HAP-1 (cell line): ENCODE results near the gene BCR.
A peak's percentile ranks its signal among the peaks of the same experiment; 100 is the strongest.

Source experiments
- DNase-seq, 2 experiments: peaks; one replicate each; pipeline ENCODE4 v3.0.0-alpha.2; 2016 to 2020; ENCODE audit warnings: low spot score in 2 of 2
- H3K27me3 ChIP-seq: fragments of 250-450 bp; sonication (Bioruptor Pico); 2 replicates; pipeline ENCODE4 v1.5.1; 2020; ENCODE audit warnings: low read depth, mild to moderate bottlenecking, moderate library complexity
- H3K36me3 ChIP-seq: fragments of 250-450 bp; sonication (Bioruptor Pico); replicated peaks from 2 replicates; pipeline ENCODE4 v1.5.1; 2020; ENCODE audit warnings: mild to moderate bottlenecking
- H3K4me1 ChIP-seq: fragments of 250-450 bp; sonication (Bioruptor Pico); 2 replicates; pipeline ENCODE4 v1.5.1; 2020; ENCODE audit warnings: mild to moderate bottlenecking
- H3K4me3 ChIP-seq: fragments of 250-450 bp; sonication (Bioruptor Pico); 2 replicates; pipeline ENCODE4 v1.5.1; 2020; ENCODE audit warnings: mild to moderate bottlenecking, moderate library complexity
- H3K9me3 ChIP-seq: fragments of 250-450 bp; sonication (Bioruptor Pico); 2 replicates; pipeline ENCODE4 v1.5.1; 2020; ENCODE audit warnings: mild to moderate bottlenecking, moderate library complexity
- in situ Hi-C: fragments of 300-500 bp; cut with MboI; formaldehyde crosslinking; loops from 3 replicates; pipeline ENCODE4 v1.14.3; 2020; ENCODE audit warnings: low sequenced_read_pairs, inconsistent platforms, mixed read lengths

The BCR gene

DNA sequence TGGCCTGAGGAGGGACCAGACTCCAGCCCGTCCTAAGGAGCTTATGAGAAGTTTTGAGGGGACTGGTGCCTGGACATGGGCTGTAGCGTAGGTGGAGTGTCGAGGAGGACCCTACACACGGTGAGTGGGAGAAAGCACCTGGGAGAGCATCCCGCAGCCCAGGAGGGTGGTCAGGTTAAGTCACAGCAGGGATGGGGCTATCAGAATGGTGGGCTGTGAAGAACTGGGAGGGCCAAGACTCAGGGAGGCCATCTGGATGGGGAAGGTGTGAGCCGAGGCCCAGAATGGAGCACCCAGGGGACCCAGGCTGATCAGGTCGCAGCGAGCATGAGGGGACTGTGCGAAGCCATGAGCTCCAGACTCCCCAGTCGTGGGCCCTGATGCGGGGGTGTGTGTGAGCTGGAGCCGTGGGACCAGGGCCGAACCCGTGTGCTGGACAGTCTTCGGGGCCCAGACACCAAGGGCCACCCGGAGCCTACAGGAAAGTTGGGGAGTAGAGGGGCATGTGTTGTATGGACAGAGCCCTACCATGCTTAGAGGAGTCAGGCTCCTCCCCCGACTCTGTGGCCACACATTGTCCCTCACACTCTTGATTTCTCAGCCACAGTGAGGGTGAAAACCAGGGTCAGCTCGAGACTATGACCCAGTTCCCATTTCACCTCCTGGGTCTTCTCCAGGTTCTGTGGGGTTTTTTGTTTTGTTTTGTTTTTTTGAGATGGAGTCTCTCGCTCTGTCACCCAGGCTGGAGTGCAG, 54.3 kb downstream of the BCR start:
- Histone ChIP-seq H3K4me3 (no peak overlapping the region), H3K36me3 (no peaks in the 10 kb centered on the region), H3K4me1 (no peaks in the 10 kb centered on the region), H3K27me3 (no peaks in the 10 kb centered on the region), H3K9me3 (no peaks in the 10 kb centered on the region)
- in situ Hi-C loops: no loop called here
- DNase-seq: no peak

- in situ Hi-C loops: no loop called here
- H3K4me1 ChIP-seq: no peaks in the 10 kb centered on the region
Observed at GRCh38 chr22:23235425-23235824, 55.1 kb downstream of the BCR start.

DNA sequence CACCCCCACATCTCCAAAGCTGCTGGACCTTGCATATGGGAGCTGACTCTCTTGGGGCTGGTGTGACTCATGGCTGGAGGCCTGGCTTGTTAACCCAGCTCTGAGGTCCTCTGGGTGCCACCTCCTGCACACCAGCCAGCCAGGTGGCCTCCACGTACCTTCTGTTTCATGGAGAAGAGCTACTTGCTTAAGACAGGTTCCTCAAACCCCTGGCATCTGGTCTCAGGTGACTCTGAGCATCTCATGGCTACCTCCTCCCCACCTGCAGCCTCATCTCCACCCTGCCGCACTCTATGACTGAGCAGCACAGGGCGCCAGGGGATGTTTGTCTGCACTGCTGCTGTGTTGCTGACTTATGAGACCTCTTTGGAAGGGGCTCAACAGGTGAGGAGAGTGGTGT, 55.7 kb downstream of the BCR start:
- H3K36me3 ChIP-seq: no peaks in the 10 kb centered on the region
- no peaks in the 10 kb centered on the region for H3K27me3 ChIP-seq
- no peak for DNase-seq
- no peaks in the 10 kb centered on the region for H3K9me3 ChIP-seq
- no peak overlapping the region for H3K4me3 ChIP-seq
- in situ Hi-C loops: no loop called here
- H3K4me1 ChIP-seq: no peaks in the 10 kb centered on the region

More at GRCh38 chr22:23235425-23235824, 55.1 kb downstream of the BCR start:
- H3K4me3 ChIP-seq: no peak overlapping the region
- no peak for DNase-seq
- H3K9me3 ChIP-seq: no peaks in the 10 kb centered on the region
- no peaks in the 10 kb centered on the region for H3K27me3 ChIP-seq
- no peaks in the 10 kb centered on the region for H3K36me3 ChIP-seq

- in situ Hi-C loops: no loop called here
- Histone ChIP-seq H3K4me1 (no peaks in the 10 kb centered on the region), H3K4me3 (no peak overlapping the region), H3K36me3 (no peaks in the 10 kb centered on the region), H3K9me3 (no peaks in the 10 kb centered on the region), H3K27me3 (no peaks in the 10 kb centered on the region)
- DNase-seq: no peak
Observed at GRCh38 chr22:23236440-23237184, 56.3 kb downstream of the BCR start.

GRCh38 chr22:23237201-23237798, 57.0 kb downstream of the BCR start:
- H3K4me3 ChIP-seq: no peak overlapping the region
- DNase-seq: no peak
- no peaks in the 10 kb centered on the region for H3K27me3 ChIP-seq
- no peaks in the 10 kb centered on the region for H3K9me3 ChIP-seq
- in situ Hi-C loops: no loop called here
- H3K36me3 ChIP-seq: no peaks in the 10 kb centered on the region
- H3K4me1 ChIP-seq: peaks cover 5% of the 10 kb centered on the region

GRCh38 chr22:23237841-23238240, 57.5 kb downstream of the BCR start:
- no peak for DNase-seq
- no peaks in the 10 kb centered on the region for H3K9me3 ChIP-seq
- H3K4me3 ChIP-seq: no peak overlapping the region
- no peaks in the 10 kb centered on the region for H3K27me3 ChIP-seq
- H3K4me1 ChIP-seq: peaks cover 11% of the 10 kb centered on the region
- in situ Hi-C loops: no loop called here
- no peaks in the 10 kb centered on the region for H3K36me3 ChIP-seq

GRCh38 chr22:23238707-23239106, 58.4 kb downstream of the BCR start:
- no peak for DNase-seq
- H3K4me3 ChIP-seq: no peak overlapping the region
- H3K4me1 ChIP-seq: peaks cover 17% of the 10 kb centered on the region
- no peaks in the 10 kb centered on the region for H3K27me3 ChIP-seq
- H3K36me3 ChIP-seq: no peaks in the 10 kb centered on the region
- in situ Hi-C loops: no loop called here
- no peaks in the 10 kb centered on the region for H3K9me3 ChIP-seq

- Histone ChIP-seq H3K4me1 (peaks cover 17% of the 10 kb centered on the region), H3K9me3 (no peaks in the 10 kb centered on the region), H3K4me3 (no peak overlapping the region), H3K27me3 (no peaks in the 10 kb centered on the region), H3K36me3 (no peaks in the 10 kb centered on the region)
- no peak for DNase-seq
- in situ Hi-C loops: no loop called here
Observed at GRCh38 chr22:23239429-23239828, 59.1 kb downstream of the BCR start.

GRCh38 chr22:23240639-23241389, 60.5 kb downstream of the BCR start:
- H3K4me1 ChIP-seq: peaks cover 17% of the 10 kb centered on the region
- in situ Hi-C loops: no loop called here
- H3K4me3 ChIP-seq: no peak overlapping the region

GRCh38 chr22:23241562-23242472, 61.5 kb downstream of the BCR start:
- no peaks in the 10 kb centered on the region for H3K36me3 ChIP-seq
- DNase-seq: no peak
- H3K4me1 ChIP-seq: peaks cover 17% of the 10 kb centered on the region
- no peaks in the 10 kb centered on the region for H3K9me3 ChIP-seq
- no peaks in the 10 kb centered on the region for H3K27me3 ChIP-seq
- in situ Hi-C loops: no loop called here
- no peak overlapping the region for H3K4me3 ChIP-seq

More at GRCh38 chr22:23240639-23241389, 60.5 kb downstream of the BCR start:
- H3K9me3 ChIP-seq: no peaks in the 10 kb centered on the region
- no peaks in the 10 kb centered on the region for H3K36me3 ChIP-seq
- DNase-seq: peak in 1 of 2 experiments; percentile 16
- no peaks in the 10 kb centered on the region for H3K27me3 ChIP-seq

DNA sequence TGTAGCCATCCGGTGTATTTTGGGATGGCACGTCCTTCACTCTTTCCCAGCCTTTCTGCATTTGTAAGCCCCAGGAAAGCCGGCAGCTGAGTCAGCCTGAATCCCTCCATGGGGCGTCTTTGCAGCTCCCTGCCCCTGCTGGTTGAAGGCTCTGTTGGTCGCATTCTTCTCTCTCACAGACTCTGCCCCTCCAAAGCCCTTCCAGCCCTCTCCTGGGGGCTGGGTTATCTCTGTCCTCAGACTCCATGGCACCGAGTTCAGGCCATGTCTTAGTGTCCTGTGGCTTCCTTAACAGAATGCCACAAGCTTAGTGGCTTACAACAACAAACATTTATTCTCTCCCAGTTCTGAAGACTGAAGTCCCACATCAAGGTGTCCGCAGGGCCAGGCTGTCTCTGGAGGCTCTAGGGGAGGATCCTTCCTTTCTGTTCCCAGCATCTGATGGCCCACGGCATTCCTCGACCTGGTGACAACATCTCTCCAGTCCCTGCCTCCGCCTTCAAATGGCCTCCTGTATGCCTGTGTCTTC, 62.2 kb downstream of the BCR start:
- Histone ChIP-seq H3K27me3 (no peaks in the 10 kb centered on the region), H3K36me3 (no peaks in the 10 kb centered on the region), H3K4me1 (peaks cover 17% of the 10 kb centered on the region), H3K9me3 (no peaks in the 10 kb centered on the region), H3K4me3 (no peak overlapping the region)
- DNase-seq: peak; percentile 9 to 52
- in situ Hi-C loops: no loop called here

DNA sequence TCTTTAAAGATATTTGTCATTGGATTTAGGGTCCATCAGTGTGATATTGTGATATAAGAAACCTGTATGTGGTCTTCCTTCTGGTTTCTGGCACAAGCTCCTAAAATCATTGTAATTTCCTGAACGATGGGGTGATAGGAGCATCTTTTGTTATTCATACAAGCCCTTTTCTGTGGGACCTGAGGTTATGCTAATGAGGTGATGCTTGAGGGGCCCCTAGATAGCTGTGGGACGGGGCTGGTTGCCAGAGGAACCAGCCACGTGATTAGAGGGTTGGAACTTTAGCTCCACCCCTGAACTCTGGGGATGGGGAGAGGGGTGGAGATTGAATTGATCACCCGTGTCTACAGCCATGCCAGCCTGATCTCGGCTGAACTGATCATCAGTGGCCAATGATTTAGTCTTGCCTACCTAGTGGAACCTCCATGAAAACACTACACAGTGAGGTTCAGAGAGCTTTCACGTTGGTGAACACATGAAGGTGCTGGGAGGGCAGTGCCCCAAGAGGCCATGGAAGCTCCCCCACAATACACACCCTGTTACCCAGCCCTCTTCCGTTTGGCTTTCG, 62.8 kb downstream of the BCR start:
- Histone ChIP-seq H3K9me3 (no peaks in the 10 kb centered on the region), H3K27me3 (no peaks in the 10 kb centered on the region), H3K4me3 (no peak overlapping the region), H3K4me1 (peaks cover 17% of the 10 kb centered on the region), H3K36me3 (no peaks in the 10 kb centered on the region)
- in situ Hi-C loops: no loop called here
- DNase-seq: peak; percentile 72 to 74
